Measurements from ENCODE around the gene TMEM235. TPM values are rescaled to one million over a fixed set of nuclear protein-coding genes. Genes with fewer than 3 reads are reported as not detected.

Gene TMEM235
- total RNA-seq, 1 experiment from 2014 or later: not detected

GRCh38 chr17:78255029-78255656 lies 23.7 kb downstream of the TMEM235 start:
- no peak for DNase-seq (ENCODE audit: low read depth)

DNA sequence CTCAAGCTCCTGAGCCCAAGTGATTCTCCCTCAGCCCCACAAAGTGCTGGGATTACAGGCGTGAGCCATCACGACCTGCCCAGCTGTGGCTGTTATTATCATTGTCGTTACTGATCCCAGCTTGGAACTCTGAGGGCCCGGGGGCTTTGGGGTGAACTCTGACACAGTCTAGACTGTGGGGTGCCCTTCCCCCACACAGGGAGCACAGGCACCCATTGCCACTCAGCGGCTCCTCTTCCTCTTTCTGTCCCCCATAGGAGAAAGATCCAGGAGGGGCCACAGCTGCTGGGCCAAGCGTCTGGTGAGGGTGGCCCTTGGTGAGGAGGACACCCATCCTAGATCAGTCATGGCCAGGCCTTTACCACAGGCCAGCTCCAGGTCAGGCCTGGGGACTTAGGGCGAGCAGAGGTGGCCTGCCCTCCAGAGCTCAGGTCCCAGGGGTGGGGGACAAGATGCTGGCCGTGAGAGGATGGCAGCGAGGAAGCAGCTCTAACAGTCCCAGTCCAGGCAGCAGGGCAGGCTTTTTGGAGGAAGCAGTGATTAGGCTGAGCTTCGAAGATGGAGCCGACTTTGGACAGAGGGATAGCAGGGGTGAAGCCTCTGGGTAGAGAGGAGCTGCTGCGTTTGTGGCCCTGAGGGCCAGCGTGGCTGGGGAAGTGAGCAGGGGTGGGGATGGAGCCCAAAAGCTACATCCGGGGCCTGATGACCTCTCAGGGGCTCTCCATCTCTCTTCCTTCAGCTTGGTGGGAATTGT lies 24.7 kb downstream of the TMEM235 start:
- no peak for DNase-seq (ENCODE audit: low read depth)

DNA sequence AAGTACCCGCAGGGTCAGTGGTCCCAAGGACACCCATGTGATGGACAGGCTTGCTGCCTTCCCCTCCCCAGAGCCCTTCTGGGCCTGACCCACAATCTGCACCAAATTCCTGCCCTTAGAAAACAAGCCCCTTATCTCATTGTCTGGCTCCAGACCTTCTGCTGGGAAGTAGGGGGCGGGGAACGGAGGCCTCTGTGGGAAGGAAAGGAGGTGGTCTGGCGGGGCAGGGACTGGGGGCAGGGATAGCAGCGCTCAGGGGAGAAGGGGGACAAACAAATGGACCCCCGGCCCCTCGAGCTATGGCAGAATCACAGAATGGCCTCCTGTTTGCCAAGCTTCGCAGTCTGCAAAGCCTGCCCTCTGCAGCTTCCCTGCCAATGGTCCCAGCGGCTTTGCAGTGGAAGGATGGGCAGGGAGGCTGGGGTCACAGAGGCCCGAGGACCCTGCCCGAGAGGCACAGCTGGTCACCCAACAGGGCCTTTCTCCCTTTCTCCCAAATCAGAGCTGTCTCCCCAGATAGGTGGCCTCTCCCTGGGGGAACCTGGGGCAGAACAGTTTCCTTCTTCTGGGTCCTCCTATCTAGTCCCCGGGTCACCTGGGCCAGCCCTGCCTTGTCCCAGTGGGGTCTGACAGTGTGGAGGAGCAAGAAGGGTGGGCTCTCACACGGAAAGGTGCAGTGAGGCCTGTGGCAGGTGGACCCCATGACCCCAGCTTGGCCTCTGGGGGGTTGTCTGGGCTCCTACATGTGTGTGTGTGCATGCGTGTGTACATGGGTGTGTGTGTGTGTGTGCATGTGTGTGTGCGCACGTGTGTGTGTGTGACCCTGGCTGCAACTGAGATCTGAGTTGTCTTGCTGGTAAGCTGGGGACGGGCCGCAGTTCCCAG lies 25.5 kb downstream of the TMEM235 start:
- DNase-seq (ENCODE audit: low read depth): no peak

DNA sequence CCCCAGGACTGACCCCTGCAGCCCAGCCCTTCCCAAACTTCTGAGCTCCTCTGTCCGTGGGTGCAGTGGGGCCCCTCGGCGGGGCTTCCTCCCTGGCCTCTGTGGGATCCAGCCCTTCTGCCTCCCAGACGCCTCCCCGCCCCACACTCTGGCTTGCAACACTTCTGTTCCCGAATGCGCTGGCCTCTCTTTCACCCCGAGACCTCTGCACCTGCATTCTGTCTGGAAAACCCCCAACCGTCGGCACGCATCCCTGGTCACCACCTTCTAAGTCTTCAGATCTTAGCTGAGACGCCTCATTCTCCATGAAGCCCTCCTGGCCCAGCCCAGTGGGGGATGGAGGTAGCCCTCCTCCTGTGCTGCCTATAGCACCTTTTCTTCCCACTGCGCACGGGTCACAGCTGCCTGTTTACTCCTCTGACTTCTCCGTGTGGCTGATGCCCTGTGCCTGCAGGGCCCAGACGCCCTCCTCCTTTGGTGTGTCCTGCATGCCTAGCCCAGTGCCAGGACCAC lies 26.4 kb downstream of the TMEM235 start:
- no peak for DNase-seq (ENCODE audit: low read depth)

DNA sequence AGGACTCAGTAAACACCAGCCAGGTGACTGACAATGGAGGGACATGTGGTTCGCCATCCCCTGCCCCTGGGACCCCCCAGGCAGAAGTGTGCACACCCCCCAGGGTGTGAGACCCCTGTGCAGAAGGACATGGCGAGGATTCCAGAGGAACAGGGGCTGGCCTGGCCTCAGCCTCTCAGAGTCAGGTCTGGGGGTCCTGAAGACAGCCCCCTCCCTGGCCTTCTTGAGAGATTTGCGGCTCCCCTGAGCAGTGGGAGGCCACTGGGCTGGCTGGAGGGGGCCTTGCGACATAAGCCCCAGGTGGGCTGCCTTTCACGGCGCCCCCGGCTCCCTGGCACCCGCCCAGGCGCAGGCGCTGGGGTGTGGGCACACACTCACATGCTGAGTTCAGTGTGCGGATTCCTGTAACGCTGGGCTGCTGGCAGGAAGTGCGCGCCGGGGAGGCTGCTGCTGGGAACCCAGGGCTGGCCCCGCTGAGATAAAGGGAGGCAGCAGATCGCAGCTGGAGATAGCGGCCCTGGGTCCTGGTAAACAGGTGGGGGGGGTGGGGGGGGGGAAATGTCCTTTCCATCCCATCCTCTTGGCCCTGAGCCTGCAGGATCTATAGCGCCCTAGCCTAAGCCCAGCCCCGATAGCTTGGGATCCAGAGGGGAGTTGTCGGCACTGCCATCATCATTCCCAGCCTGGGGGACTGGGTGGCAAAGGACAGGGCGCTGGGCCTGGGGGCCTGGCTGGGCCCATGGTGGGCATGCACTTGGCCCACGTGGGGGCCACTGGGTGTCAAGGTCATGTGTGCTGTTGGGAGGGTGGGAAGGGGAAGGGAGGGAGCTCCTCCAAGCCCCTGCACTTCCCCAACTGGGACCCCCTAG lies 27.1 kb downstream of the TMEM235 start:
- DNase-seq (ENCODE audit: low read depth): no peak

- no peak for DNase-seq (ENCODE audit: low read depth)
Measured at GRCh38 chr17:78259192-78259554, 27.7 kb downstream of the TMEM235 start.

- no peak for DNase-seq (ENCODE audit: low read depth)
Measured at GRCh38 chr17:78263063-78263735, 31.8 kb downstream of the TMEM235 start.

DNA sequence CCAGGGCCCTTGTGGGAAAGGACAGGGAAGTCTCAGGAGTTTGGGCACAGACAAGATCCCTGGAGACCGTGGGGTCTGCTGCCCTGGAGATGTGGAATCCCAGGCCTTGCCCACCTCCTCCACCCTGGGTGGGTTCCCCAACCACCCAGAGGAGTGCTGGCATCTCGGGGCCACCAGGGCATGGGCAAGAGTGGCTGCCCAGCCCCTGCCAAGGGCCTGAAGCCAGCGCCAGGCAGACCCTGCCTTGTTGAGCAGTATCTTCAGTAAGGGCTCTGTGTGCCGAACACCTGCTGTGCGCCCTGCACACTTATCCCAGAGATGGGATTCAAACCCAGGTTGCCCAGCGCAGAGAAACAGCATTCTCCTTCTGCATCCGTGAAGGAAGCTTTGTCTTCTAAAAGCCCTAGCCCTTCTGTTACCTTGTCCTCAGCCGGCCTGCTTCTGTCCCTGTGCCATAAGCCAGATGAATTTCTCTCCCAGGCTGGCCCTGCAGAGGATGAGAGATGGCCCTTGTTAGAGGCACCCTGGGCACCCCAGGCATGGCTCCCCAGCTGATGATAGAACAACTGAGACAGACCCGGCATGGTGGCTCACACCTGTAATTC lies 32.4 kb downstream of the TMEM235 start:
- no peak for DNase-seq (ENCODE audit: low read depth)

DNA sequence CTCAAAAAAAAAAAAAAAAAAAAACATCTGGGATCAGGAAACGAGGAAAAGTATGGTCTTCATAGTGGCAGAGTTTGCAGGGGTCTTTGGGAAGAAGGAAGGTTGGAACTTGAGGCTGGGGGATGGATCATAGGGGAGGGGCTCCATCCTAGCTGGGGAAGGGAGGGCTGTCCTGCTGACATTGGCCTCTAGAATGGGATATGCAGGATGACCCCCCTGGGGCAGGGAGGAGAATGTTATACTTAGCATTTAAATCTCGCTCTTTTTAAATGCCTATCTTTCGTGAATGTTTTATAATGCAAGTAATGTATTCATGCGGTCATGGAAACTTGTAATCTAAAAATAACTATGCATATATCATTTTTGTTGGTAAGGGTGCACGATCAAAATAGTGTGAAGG lies 33.2 kb downstream of the TMEM235 start:
- DNase-seq (ENCODE audit: low read depth): no peak

DNA sequence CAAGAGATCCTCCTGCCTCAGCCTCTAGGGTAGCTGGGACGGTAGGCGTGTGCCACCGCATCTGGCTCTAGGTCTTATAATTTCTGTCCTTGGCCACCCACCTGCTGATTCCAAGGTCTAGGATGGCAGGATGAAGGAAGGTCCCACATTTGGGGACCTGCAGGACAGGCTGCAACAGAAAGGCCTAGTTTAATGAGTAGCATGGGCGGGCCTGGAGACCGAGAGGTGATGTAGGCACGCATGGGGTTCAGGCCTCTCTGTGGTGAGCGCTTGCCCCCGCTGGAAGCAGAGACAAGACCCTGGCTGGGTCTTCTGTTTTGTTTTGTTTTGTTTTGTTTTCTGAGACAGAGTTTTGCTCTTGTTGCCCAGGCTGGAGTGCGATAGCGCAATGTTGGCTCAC lies 33.7 kb downstream of the TMEM235 start:
- no peak for DNase-seq (ENCODE audit: low read depth)

- no peak for DNase-seq (ENCODE audit: low read depth)
Measured at GRCh38 chr17:78266231-78266631, 34.8 kb downstream of the TMEM235 start.

DNA sequence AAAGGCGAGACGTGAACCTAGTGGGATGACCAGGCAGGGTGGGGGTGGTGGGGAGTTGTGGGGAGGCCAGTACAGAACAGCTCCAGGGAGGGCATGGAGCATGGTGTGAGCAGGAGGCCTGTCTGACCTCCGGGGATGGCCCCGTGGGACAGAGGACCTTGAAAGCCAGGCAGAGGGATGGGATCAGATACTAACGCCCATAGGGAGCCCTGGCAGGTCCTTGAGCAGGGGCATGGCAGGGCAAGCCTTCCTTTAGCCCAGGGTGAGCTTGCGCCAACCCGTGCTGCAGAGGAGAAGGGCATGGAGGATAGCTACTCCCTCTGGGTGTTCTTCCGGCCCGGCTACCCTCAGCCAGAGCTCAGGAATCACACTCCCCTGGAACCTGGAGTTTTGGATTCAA lies 35.3 kb downstream of the TMEM235 start:
- no peak for DNase-seq (ENCODE audit: low read depth)

GRCh38 chr17:78267253-78268073 lies 36.0 kb downstream of the TMEM235 start:
- no peak for DNase-seq (ENCODE audit: low read depth)

DNA sequence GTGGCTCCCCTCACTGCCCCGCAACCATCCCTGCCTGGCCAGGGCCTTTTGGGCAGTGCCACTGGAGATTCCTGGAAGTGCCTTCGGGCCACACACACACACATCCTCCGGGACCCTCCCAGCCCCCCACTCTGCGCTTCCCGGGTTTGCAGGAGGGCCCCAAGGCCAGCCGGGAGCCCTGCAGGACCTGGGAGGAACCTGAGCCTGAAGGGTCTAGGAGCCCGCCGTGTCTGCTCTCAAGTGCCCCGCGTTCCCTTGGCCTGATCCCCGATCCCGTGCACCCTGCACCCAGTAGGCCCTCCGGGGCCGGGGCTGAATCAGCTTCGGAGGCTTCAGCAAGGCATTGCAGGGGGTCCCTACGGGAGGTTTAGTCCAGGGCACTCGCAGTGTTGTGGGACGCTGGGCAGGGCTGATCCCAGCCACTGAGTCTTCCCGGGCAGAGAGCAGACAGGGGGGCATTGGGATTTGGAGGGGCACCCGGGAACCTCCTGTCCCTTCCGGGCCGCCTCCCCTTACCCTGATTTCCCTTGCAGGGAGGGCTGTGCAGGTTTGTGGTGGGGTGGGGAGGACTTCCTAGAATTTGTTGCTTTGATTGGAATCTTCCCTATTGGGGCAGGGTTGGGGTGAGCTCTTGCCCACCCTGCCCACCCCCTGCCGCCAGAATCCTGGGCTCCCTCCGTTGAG lies 36.9 kb downstream of the TMEM235 start:
- DNase-seq (ENCODE audit: low read depth): no peak

DNA sequence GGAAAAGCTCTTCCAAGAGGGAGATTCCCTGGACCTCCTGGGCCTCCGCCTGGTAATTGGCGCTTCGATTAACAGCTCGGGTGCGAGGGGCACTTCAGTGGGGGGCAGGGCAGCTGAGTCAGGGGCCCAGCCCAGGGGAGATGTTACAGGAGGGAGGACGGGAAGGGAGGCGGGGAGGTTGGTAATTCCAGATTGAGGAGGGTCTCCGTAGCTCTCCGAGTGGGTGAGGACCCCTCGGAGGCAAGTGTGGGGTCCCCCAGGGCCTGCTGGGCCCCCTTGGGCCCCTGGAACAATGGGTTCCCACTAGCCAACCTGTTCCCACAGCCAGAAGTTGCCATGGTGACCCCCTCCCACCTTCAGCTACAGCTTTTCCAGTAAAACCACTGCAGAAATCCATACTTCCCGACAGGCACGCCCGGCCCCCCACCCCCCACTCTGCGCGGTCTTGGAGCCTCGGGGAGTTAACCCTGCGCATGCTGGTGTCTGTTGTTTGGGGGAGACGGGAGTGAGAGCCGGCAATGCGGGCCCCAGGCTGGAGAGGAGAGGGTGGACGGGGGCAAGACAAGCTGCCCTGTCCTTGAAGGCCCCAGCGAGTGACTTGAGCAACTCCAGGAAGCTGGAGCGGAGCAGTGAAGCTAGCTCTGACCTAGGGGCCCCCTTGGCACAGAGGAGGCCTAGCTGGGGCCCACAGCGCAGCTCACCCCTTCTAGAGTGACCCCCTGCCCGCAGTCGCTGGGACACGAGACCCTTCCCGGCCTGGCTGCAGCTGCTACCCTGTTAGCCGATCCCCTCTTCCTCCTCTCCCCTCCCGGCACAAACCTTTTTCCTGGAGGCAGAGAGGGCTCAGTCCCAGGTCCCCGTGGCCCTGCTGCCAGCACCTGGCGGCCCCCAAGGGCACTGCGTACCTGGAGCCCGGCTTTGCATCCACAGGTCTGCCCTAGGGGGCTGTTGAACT lies 37.8 kb downstream of the TMEM235 start:
- no peak for DNase-seq (ENCODE audit: low read depth)

DNA sequence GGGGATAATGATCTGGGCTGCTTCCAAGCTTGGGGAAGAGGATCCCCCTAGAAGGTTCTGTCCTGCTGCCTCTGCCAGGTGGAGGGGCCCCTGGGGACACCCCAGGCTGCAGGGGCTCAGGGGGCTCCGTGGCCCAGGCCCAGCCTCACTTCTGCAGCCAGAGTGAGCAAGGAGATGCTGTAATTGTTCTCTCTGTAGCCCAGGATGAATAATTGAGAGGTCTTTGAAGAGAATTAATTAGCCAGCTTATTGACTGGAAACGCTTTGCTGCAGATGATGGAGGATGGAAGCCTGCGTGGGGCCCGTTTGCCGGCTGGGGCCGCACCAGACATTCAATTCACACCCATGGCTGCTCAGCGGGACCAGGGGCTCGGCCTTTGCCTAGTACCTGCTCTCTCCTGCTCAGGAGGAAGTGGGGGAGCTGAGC lies 38.5 kb downstream of the TMEM235 start:
- no peak for DNase-seq (ENCODE audit: low read depth)

- DNase-seq (ENCODE audit: low read depth): no peak
Measured at GRCh38 chr17:78271419-78272170, 40.2 kb downstream of the TMEM235 start.
